GM23338 (cell line): Measurements from ENCODE around the gene EPHA4. TPM values are rescaled to one million over a fixed set of nuclear protein-coding genes. Genes with fewer than 3 reads are reported as not detected.

Source experiments
- ATAC-seq: fragments of 200-7000 bp; cut with Tn5 transposase; 3 replicates; pipeline ENCODE4 v1.9.1; 2020
- DNase-seq: peaks from one replicate; pipeline ENCODE4 v3.0.0-alpha.2; 2015; ENCODE audit warnings: low spot score
- H2AFZ ChIP-seq: fragments of 200-600 bp; sonication (generic); 2 replicates; pipeline ENCODE4 v1.8.0; 2016; ENCODE audit warnings: antibody characterized with exemption, mild to moderate bottlenecking, moderate library complexity
- H3F3A ChIP-seq: fragments of 200-600 bp; sonication (generic); replicated peaks from 2 replicates; pipeline ENCODE4 v1.8.0; 2017; ENCODE audit warnings: antibody characterized with exemption, mixed run types, low read depth
- H3K27ac ChIP-seq: fragments of 200-600 bp; sonication (generic); 2 replicates; pipeline ENCODE4 v1.6.1; 2016; ENCODE audit warnings: low read depth
- H3K27me3 ChIP-seq: fragments of 200-600 bp; sonication (generic); 2 replicates; pipeline ENCODE4 v1.8.0; 2016; ENCODE audit warnings: mild to moderate bottlenecking, mixed run types, moderate library complexity; ENCODE audit not compliant: insufficient read depth
- H3K36me3 ChIP-seq: fragments of 200-600 bp; sonication (generic); 2 replicates; pipeline ENCODE4 v1.8.0; 2016; ENCODE audit warnings: mild to moderate bottlenecking; ENCODE audit not compliant: insufficient read depth
- H3K4me1 ChIP-seq: fragments of 200-600 bp; sonication (generic); 2 replicates; pipeline ENCODE4 v1.8.0; 2016; ENCODE audit warnings: mild to moderate bottlenecking, moderate library complexity; ENCODE audit not compliant: insufficient read depth
- H3K4me2 ChIP-seq: fragments of 200-600 bp; sonication (generic); 2 replicates; pipeline ENCODE4 v1.7.1; 2017; ENCODE audit warnings: mixed run types
- H3K4me3 ChIP-seq: fragments of 200-600 bp; sonication (generic); 2 replicates; pipeline ENCODE4 v1.6.1; 2016; ENCODE audit warnings: mixed run types
- H3K79me2 ChIP-seq: fragments of 200-600 bp; sonication (generic); replicated peaks from 2 replicates; pipeline ENCODE4 v1.8.0; 2017; ENCODE audit warnings: mild to moderate bottlenecking; ENCODE audit not compliant: insufficient read depth
- H3K9me2 ChIP-seq: fragments of 200-600 bp; sonication (generic); 2 replicates; pipeline ENCODE4 v1.8.0; 2017; ENCODE audit not compliant: insufficient read depth
- H4K20me1 ChIP-seq: fragments of 200-600 bp; sonication (generic); replicated peaks from 2 replicates; pipeline ENCODE4 v1.8.0; 2017; ENCODE audit warnings: mild to moderate bottlenecking; ENCODE audit not compliant: insufficient read depth
- H3K27ac Mint-ChIP-seq: 2 replicates; pipeline ENCODE4 v1.8.0; 2020; ENCODE audit warnings: inconsistent platforms, mild to moderate bottlenecking, moderate library complexity, mixed read lengths
- H3K27me3 Mint-ChIP-seq: 3 replicates; pipeline ENCODE4 v1.8.0; 2022; ENCODE audit warnings: low read depth, mild to moderate bottlenecking, moderate library complexity, mixed read lengths, inconsistent platforms; ENCODE audit not compliant: insufficient read depth, poor library complexity
- H3K36me3 Mint-ChIP-seq: 3 replicates; pipeline ENCODE4 v1.8.0; 2021; ENCODE audit warnings: low read depth, mild to moderate bottlenecking, inconsistent platforms, moderate library complexity, mixed read lengths
- H3K4me1 Mint-ChIP-seq: 3 replicates; pipeline ENCODE4 v1.8.0; 2020; ENCODE audit warnings: mild to moderate bottlenecking, inconsistent platforms, mixed read lengths
- H3K4me3 Mint-ChIP-seq: 3 replicates; pipeline ENCODE4 v1.8.0; 2021; ENCODE audit warnings: moderate library complexity, mild to moderate bottlenecking, inconsistent platforms, mixed read lengths
- H3K9me3 Mint-ChIP-seq: 3 replicates; pipeline ENCODE4 v1.8.0; 2020; ENCODE audit warnings: moderate library complexity, mild to moderate bottlenecking, inconsistent platforms, mixed read lengths
- CREB1 ChIP-seq: fragments of 250-450 bp; sonication (Bioruptor Pico); IDR thresholded peaks from 2 replicates; pipeline ENCODE4 v1.5.0; 2020; ENCODE audit warnings: low read depth, mild to moderate bottlenecking, moderate library complexity
- EZH2 ChIP-seq: fragments of 200-600 bp; sonication (generic); IDR thresholded peaks from one replicate; pipeline ENCODE4 v1.8.0; 2017; ENCODE audit warnings: antibody characterized with exemption, mild to moderate bottlenecking, low read depth; ENCODE audit not compliant: unreplicated experiment
- EZH2phosphoT487 ChIP-seq: fragments of 200-600 bp; sonication (generic); IDR thresholded peaks from one replicate; pipeline ENCODE4 v1.8.1; 2018; ENCODE audit warnings: antibody characterized with exemption; ENCODE audit not compliant: unreplicated experiment
- JUNB ChIP-seq: IDR thresholded peaks from one replicate; pipeline ENCODE4 v1.6.1; 2016; ENCODE audit warnings: antibody characterized with exemption; ENCODE audit not compliant: unreplicated experiment
- NANOG ChIP-seq: IDR thresholded peaks from 2 replicates; pipeline ENCODE4 v1.6.1; 2016; ENCODE audit warnings: antibody characterized with exemption, borderline replicate concordance
- POLR2AphosphoS5 ChIP-seq: IDR thresholded peaks from 2 replicates; pipeline ENCODE4 v1.6.1; 2016; ENCODE audit warnings: antibody characterized with exemption, low read depth
- STAT1 ChIP-seq: IDR thresholded peaks from one replicate; pipeline ENCODE4 v1.6.1; 2016; ENCODE audit warnings: antibody characterized with exemption; ENCODE audit not compliant: unreplicated experiment
- ZNF114 ChIP-seq: fragments of 250-450 bp; sonication (Bioruptor Pico); IDR thresholded peaks from 2 replicates; pipeline ENCODE4 v1.5.0; 2020; ENCODE audit warnings: mild to moderate bottlenecking, moderate library complexity
- ZNF331 ChIP-seq: fragments of 250-450 bp; sonication (Bioruptor Pico); IDR thresholded peaks from 2 replicates; pipeline ENCODE4 v1.5.0; 2020; ENCODE audit warnings: low read depth, mild to moderate bottlenecking, moderate library complexity
- polyA plus RNA-seq: library from polyadenylated mRNA; unstranded; fragments of >200 nt; fragmentation: Nextera tagmentation; extraction: Ambion mirVana; gene quantifications from 2 replicates; pipeline ENCODE4 v1.2.1, GENCODE V29; 2016
- total RNA-seq: library from RNA; depleted of rRNA; stranded (reverse); fragments of >200 nt; shearing (Covaris generic); gene quantifications from 2 replicates; pipeline ENCODE4 v1.2.3, GENCODE V29; 2014
- TF ChIP-seq, protein P1 (sequence below): IDR thresholded peaks from one replicate; pipeline ENCODE4 v1.6.1; 2018; ENCODE audit warnings: antibody characterized with exemption; ENCODE audit not compliant: unreplicated experiment
- TF ChIP-seq, protein P2 (sequence below): IDR thresholded peaks from 2 replicates; pipeline ENCODE4 v1.6.1; 2016; ENCODE audit warnings: antibody characterized with exemption

Gene EPHA4
- total and polyA plus RNA-seq, 2 experiments from 2014 or later, result 4.1 to 6.2 TPM

DNA sequence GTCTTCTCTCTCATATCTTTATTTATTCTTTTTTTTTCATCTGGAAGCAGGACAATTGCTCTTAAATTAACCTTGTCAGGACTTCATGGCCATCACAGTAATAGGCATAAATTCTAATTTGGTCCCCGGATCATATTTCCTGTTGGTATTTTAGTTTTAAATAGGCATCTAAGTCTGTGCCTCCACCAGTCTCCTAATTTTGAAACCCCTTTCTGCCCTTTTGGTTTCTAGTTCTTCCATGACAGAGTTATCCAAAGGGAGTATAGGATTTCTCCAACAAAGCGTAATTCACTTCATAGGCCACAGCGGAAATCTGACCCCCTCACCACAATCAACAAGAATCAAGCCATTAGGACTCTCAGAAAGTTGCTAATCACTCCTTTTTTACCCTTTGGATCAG lies 3.8 kb downstream of the EPHA4 start:
- H3K36me3 ChIP-seq, result no peaks in the 10 kb centered on the region
- peaks cover 2% of the 10 kb centered on the region; the same call in 1 of the 3 replicates for H3K9me3 Mint-ChIP-seq
- H3K27ac ChIP-seq, result no peak overlapping the region
- no peaks in the 10 kb centered on the region; the same call in none of the 3 replicates for H3K36me3 Mint-ChIP-seq
- DNase-seq (no peak), ATAC-seq (no peak)
- H4K20me1 ChIP-seq, result no peaks in the 10 kb centered on the region
- peak overlapping the region; percentile 93; the same call in 1 of the 2 replicates for H3K4me3 ChIP-seq
- peaks cover 31% of the 10 kb centered on the region for H3K4me1 Mint-ChIP-seq
- H3K4me2 ChIP-seq, result peak overlapping the region; percentile 99
- TF ChIP-seq NANOG, result no peak
- TF ChIP-seq, protein P1, sequence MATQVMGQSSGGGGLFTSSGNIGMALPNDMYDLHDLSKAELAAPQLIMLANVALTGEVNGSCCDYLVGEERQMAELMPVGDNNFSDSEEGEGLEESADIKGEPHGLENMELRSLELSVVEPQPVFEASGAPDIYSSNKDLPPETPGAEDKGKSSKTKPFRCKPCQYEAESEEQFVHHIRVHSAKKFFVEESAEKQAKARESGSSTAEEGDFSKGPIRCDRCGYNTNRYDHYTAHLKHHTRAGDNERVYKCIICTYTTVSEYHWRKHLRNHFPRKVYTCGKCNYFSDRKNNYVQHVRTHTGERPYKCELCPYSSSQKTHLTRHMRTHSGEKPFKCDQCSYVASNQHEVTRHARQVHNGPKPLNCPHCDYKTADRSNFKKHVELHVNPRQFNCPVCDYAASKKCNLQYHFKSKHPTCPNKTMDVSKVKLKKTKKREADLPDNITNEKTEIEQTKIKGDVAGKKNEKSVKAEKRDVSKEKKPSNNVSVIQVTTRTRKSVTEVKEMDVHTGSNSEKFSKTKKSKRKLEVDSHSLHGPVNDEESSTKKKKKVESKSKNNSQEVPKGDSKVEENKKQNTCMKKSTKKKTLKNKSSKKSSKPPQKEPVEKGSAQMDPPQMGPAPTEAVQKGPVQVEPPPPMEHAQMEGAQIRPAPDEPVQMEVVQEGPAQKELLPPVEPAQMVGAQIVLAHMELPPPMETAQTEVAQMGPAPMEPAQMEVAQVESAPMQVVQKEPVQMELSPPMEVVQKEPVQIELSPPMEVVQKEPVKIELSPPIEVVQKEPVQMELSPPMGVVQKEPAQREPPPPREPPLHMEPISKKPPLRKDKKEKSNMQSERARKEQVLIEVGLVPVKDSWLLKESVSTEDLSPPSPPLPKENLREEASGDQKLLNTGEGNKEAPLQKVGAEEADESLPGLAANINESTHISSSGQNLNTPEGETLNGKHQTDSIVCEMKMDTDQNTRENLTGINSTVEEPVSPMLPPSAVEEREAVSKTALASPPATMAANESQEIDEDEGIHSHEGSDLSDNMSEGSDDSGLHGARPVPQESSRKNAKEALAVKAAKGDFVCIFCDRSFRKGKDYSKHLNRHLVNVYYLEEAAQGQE, result no peak
- no peak for TF ChIP-seq ZNF331
- TF ChIP-seq, protein P2, sequence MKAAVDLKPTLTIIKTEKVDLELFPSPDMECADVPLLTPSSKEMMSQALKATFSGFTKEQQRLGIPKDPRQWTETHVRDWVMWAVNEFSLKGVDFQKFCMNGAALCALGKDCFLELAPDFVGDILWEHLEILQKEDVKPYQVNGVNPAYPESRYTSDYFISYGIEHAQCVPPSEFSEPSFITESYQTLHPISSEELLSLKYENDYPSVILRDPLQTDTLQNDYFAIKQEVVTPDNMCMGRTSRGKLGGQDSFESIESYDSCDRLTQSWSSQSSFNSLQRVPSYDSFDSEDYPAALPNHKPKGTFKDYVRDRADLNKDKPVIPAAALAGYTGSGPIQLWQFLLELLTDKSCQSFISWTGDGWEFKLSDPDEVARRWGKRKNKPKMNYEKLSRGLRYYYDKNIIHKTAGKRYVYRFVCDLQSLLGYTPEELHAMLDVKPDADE, result no peak
- no peak for TF ChIP-seq ZNF114 (CRISPR knock-in tag)
- no peak for TF ChIP-seq EZH2phosphoT487
- TF ChIP-seq CREB1 (CRISPR knock-in tag), result no peak
- TF ChIP-seq EZH2, result no peak
- TF ChIP-seq JUNB, result no peak
- H3K27me3 ChIP-seq, result peaks cover 54% of the 10 kb centered on the region
- H3K27ac Mint-ChIP-seq, result no peak overlapping the region
- H3K4me1 ChIP-seq, result peaks cover 16% of the 10 kb centered on the region
- no peaks in the 10 kb centered on the region for H3K9me2 ChIP-seq
- no peak overlapping the region for H2AFZ ChIP-seq
- H3K27me3 Mint-ChIP-seq, result peaks cover 32% of the 10 kb centered on the region
- peaks cover 5% of the 10 kb centered on the region; the same call in 1 of the 2 replicates for H3F3A ChIP-seq
- H3K4me3 Mint-ChIP-seq, result peak overlapping the region; percentile 92
- H3K79me2 ChIP-seq, result no peaks in the 10 kb centered on the region

DNA sequence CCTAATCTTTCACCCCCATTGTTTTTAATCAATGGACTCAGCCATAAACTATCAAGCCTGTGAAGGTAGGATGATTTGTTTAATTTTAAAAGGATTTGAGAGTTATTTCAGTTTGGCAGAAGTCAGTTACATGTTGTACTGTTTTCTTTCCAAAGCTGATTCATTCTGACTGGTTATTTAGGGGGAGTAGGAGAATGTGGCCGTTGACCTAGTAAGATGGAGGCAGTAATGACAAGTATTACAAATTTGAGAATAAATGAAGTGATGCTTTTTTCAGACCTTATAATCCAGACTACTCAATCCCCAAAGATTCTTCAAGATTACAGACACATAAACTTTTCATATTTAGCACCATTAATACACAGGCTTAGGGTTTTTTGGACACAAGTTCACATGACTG lies 4.3 kb downstream of the EPHA4 start:
- H3K9me3 Mint-ChIP-seq, result peaks cover 2% of the 10 kb centered on the region; the same call in 1 of the 3 replicates
- Histone ChIP-seq H3F3A (peaks cover 5% of the 10 kb centered on the region; the same call in 1 of the 2 replicates), H3K27ac (no peak overlapping the region), H2AFZ (no peak overlapping the region), H3K9me2 (no peaks in the 10 kb centered on the region), H3K4me1 (peaks cover 16% of the 10 kb centered on the region), H3K79me2 (no peaks in the 10 kb centered on the region), H4K20me1 (no peaks in the 10 kb centered on the region), H3K4me2 (peak overlapping the region; percentile 99; the same call in 1 of the 2 replicates), H3K4me3 (no peak overlapping the region), H3K36me3 (no peaks in the 10 kb centered on the region), H3K27me3 (peaks cover 51% of the 10 kb centered on the region)
- no peak for TF ChIP-seq POLR2AphosphoS5
- TF ChIP-seq ZNF114 (CRISPR knock-in tag), result no peak
- no peak for TF ChIP-seq STAT1
- no peak for TF ChIP-seq EZH2phosphoT487
- no peak for DNase-seq
- no peak overlapping the region for H3K4me3 Mint-ChIP-seq
- no peak overlapping the region for H3K27ac Mint-ChIP-seq
- no peaks in the 10 kb centered on the region; the same call in none of the 3 replicates for H3K36me3 Mint-ChIP-seq
- peaks cover 33% of the 10 kb centered on the region for H3K4me1 Mint-ChIP-seq
- peaks cover 32% of the 10 kb centered on the region for H3K27me3 Mint-ChIP-seq
- ATAC-seq, result no peak
